Raji (cell line): ENCODE results near the gene RBM48.

Experiments used
- POLR2A ChIP-seq: IDR thresholded peaks from 2 replicates; pipeline ENCODE4 v1.6.1; 2011; ENCODE audit warnings: low read depth, low read length, control low read depth; ENCODE audit not compliant: insufficient read depth

Gene RBM48

DNA sequence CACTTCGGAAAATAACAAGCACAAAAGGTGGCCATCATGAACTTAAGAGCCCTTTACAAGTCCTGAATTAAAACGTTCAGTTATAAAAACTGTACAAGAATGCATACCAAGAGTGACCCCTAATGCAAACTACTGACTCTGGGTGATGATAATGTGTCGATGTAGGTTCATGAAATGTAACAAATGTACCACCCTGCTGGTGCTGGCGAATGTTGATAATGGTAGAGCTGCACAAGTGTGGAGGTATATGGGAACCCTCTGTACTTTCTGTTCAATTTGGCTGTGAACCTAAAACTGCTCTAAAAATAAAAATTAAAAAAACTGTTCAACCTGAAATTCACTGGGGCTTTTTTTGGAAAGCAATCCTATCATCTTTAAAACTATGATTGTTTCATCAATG is 58.2 kb downstream of the RBM48 start:
- no peak for TF ChIP-seq POLR2A
